GM12864 (cell line): ENCODE measurements around the gene IGF2BP1.
A peak's percentile ranks its signal among the peaks of the same experiment; 100 is the strongest.
"Not testable (repeated sequence)": the region's sequence is repeated elsewhere in the genome, so short reads cannot be mapped to it uniquely, and the experiment has no call there.

Experiments
- DNase-seq: peaks from one replicate; pipeline ENCODE4 v3.0.0-alpha.2; 2011; ENCODE audit warnings: low read depth
- H3K4me3 ChIP-seq: 2 replicates; pipeline ENCODE4 v1.5.1; 2011; ENCODE audit warnings: mild to moderate bottlenecking, low read depth, low read length, control low read depth
- TF ChIP-seq, protein P1 (sequence below): IDR thresholded peaks from 2 replicates; pipeline ENCODE4 v1.5.1; 2011; ENCODE audit warnings: low read depth, mild to moderate bottlenecking, moderate library complexity, low read length, control low read depth, inconsistent platforms; ENCODE audit errors: missing control alignments

IGF2BP1 gene

DNA sequence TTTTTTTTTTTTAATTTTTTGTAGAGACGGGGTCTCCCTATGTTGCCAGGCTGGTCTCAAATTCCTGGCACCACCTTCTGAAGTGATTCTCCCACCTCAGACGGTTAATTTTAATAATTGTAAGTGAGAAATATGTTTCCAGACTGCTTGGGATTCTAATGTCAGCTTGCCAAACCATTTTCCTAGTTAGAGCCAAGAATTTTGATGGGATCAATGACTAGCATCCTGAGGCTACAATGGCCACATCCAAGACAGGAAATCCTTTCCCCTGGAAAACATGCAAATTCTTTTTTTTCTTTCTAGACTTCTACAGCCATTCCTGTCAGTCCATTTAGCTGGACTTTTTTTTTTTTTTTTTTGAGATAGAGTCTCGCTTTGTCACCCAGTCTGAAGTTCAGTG is 32.6 kb downstream of the IGF2BP1 start:
- no peak for DNase-seq
- no peak overlapping the region for H3K4me3 ChIP-seq
- TF ChIP-seq, protein P1, sequence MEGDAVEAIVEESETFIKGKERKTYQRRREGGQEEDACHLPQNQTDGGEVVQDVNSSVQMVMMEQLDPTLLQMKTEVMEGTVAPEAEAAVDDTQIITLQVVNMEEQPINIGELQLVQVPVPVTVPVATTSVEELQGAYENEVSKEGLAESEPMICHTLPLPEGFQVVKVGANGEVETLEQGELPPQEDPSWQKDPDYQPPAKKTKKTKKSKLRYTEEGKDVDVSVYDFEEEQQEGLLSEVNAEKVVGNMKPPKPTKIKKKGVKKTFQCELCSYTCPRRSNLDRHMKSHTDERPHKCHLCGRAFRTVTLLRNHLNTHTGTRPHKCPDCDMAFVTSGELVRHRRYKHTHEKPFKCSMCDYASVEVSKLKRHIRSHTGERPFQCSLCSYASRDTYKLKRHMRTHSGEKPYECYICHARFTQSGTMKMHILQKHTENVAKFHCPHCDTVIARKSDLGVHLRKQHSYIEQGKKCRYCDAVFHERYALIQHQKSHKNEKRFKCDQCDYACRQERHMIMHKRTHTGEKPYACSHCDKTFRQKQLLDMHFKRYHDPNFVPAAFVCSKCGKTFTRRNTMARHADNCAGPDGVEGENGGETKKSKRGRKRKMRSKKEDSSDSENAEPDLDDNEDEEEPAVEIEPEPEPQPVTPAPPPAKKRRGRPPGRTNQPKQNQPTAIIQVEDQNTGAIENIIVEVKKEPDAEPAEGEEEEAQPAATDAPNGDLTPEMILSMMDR: no peak

GRCh38 chr17:49031965-49032928 is 35.1 kb downstream of the IGF2BP1 start:
- peak; percentile 40 for DNase-seq
- TF ChIP-seq, protein P1: peak; percentile 81
- no peak overlapping the region for H3K4me3 ChIP-seq

DNA sequence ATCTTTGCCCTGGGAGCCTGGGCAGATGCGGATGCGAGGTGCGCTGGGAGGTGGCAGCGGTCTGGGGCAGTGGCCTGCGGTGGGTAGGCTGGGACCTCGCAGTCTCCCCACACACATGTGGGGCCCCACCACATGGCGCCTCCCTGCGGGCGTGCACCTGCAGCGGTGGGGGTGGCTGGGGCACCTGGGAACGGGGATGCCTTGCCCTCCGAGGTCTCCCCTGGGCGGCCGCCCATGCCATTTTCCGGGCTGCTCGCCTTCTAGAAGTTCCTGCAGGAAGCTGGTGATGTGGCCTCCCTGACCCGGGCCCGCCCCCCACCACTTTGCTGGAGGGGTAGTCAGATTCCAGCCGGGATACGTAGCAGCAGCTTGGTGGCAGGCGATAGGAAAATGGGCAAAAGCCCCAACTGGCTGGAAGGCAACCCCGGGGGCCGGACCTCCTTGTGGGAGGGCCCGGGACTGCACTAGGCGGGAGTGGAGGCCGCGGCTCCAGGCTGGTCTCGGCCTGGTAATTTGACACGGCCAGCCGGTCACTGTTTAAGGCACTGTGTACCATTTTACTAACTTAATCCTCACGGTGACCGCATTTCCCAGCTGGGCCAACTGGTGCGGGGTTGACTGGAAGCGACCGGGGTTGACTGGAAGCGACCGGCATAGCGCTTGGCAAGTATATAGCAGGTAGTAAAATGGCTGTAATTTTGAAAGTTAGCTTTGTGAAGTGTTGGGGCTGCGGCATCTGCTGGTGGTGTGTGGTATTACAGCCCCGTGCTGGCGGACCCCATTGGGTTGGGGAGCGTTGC is 38.5 kb downstream of the IGF2BP1 start:
- no peak for DNase-seq
- H3K4me3 ChIP-seq: no peak overlapping the region
- TF ChIP-seq, protein P1: peak; percentile 90

- TF ChIP-seq, protein P1: no peak
- no peak for DNase-seq
- H3K4me3 ChIP-seq: no peak overlapping the region
These were observed 39.1 kb downstream of the IGF2BP1 start for GRCh38 chr17:49036270-49036626.

GRCh38 chr17:49038138-49038537 is 41.0 kb downstream of the IGF2BP1 start:
- no peak overlapping the region for H3K4me3 ChIP-seq
- DNase-seq: no peak
- TF ChIP-seq, protein P1: no peak

GRCh38 chr17:49038544-49038943 is 41.4 kb downstream of the IGF2BP1 start:
- no peak overlapping the region for H3K4me3 ChIP-seq
- DNase-seq: no peak
- TF ChIP-seq, protein P1: no peak

DNA sequence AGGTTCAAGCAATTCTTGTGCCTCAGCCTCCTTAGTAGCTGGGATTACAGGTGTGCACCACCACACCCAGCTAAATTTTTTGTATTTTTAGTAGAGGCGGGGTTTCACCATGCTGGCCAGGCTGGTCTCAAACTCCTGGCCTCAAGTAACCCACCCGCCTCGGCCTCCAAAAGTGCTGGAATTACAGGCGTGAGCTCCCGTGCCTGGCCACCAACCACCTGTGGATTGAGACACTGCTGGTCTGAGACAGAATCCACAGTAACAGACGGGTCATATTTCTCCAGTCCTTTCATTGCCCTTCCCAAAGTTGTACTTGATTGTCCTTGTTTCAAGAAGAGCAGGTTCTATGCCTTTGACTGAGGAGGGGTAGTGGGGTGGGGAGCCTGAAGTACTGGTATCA is 42.3 kb downstream of the IGF2BP1 start:
- not testable (repeated sequence) for H3K4me3 ChIP-seq, DNase-seq
